ENCODE data around the gene UTP3.

UTP3 gene

DNA sequence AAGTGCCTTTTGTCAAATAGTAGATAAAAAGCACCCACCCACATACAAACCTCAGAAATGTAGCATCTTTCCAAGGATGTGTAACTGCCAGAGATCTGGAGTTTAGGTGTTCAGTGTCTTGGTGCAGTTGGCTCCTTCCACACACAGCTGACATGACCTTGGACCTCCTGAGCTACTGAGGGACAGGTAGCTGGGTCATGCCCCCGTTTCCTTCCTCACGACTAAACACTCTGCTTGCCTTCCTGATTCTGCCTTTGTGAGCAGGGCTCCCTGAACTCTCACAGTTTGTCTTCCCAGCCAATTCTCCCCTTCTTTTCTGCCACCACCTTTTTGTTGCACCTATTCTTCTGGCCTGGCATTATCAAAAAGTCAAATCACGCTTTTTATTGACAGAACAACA lies 23.3 kb downstream of the UTP3 start:
- TF ChIP-seq, protein P1, sequence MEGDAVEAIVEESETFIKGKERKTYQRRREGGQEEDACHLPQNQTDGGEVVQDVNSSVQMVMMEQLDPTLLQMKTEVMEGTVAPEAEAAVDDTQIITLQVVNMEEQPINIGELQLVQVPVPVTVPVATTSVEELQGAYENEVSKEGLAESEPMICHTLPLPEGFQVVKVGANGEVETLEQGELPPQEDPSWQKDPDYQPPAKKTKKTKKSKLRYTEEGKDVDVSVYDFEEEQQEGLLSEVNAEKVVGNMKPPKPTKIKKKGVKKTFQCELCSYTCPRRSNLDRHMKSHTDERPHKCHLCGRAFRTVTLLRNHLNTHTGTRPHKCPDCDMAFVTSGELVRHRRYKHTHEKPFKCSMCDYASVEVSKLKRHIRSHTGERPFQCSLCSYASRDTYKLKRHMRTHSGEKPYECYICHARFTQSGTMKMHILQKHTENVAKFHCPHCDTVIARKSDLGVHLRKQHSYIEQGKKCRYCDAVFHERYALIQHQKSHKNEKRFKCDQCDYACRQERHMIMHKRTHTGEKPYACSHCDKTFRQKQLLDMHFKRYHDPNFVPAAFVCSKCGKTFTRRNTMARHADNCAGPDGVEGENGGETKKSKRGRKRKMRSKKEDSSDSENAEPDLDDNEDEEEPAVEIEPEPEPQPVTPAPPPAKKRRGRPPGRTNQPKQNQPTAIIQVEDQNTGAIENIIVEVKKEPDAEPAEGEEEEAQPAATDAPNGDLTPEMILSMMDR (conservative IDR thresholded peaks at IDR 0.05; ENCODE audit: low read depth, low read length) = no peak
- no peak overlapping the region for H3K4me3 ChIP-seq (ENCODE audit: low read length)
- DNase-seq (ENCODE audit: low read depth) = no peak

DNA sequence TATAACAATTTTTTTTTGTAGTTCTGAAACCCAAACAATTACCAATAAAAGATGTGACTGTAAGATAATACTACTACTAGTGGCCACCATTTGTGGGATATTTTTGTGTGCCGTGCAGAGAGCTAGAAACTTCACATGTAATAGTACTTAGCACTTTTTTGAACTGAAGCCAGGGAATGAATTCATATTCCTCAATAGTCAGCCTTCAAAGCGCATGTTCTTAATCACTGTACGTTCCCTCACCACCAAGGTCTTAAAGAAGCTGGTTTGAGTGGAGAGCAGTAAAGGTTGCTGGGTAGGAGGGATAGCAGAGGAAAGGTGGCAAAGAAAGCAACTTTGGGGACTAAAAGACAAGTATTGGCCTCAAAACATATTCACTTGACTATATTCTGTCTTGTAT lies 23.8 kb downstream of the UTP3 start:
- TF ChIP-seq, protein P1 (conservative IDR thresholded peaks at IDR 0.05; ENCODE audit: low read depth, low read length) = no peak
- DNase-seq (ENCODE audit: low read depth) = peak; percentile 51
- H3K4me3 ChIP-seq (ENCODE audit: low read length) = no peak overlapping the region

DNA sequence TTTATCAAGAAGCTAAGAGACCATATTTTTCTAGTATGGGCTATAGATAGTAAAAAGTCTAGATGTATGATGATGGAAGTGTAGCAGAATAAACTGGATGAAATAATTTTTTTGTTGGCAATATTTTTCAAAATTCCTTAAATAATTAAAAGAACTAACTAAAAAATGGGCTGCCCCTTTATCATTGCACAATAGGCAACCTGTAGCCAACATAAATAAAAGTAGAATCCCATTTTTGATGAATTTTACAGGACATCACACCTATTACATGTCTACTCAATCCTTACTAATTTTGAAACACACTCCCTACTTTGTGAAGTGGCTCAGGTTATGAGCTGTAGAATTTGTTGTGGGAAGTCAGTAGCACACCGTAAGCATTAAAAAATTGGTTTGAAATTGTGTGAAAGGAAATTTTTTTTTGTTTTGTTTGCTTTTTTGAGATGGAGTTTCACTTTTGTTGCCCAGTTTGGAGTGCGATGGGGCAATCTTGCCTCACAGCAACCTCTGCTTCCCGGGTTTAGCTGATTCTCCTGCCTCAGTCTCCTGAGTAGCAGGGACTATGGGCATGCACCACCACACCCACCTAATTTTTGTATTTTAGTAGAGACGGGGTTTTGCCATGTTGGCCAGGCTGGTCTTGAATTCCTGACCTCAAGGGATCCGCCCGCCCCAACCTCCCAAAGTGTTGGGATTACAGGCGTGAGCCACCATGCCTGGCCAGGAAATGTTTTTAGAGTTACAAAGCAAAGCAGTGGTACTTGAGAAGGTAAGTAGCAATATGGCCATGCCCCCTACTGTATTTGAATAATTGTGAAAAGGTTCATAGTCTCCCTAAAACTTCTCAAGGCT lies 24.5 kb downstream of the UTP3 start:
- TF ChIP-seq, protein P1 (conservative IDR thresholded peaks at IDR 0.05; ENCODE audit: low read depth, low read length) = no peak
- no peak overlapping the region for H3K4me3 ChIP-seq (ENCODE audit: low read length)
- no peak for DNase-seq (ENCODE audit: low read depth)

DNA sequence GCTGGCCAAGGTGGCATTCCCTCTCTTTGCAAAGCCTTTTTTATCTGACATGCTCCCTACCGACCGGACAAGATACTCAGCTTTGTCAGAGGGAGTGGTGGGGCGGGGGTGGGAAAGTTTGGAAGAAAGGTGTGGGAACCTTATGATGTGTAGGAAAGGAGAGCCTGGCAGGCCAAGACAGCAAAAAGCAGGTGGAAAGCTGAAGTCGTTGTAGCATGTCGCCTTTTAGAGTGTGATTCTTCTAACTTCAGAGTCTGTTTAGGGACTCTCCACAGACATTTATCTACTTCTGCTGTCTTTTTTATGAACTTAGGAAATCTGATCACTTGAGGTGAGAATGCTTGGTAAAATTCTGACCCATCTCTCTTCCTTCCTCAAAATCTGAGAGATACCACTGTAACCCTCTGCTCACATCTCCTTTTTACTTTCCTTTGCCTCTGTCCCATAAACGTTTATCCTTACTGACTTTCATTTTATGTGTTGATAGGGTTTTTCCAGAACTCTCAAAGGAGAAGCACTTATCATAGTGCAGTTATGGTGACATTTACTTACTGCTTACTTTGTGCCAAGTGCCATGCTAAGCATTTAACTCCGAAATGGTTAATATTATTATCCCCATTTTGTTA lies 25.2 kb downstream of the UTP3 start:
- no peak overlapping the region for H3K4me3 ChIP-seq (ENCODE audit: low read length)
- no peak for DNase-seq (ENCODE audit: low read depth)
- TF ChIP-seq, protein P1 (conservative IDR thresholded peaks at IDR 0.05; ENCODE audit: low read depth, low read length) = no peak

DNA sequence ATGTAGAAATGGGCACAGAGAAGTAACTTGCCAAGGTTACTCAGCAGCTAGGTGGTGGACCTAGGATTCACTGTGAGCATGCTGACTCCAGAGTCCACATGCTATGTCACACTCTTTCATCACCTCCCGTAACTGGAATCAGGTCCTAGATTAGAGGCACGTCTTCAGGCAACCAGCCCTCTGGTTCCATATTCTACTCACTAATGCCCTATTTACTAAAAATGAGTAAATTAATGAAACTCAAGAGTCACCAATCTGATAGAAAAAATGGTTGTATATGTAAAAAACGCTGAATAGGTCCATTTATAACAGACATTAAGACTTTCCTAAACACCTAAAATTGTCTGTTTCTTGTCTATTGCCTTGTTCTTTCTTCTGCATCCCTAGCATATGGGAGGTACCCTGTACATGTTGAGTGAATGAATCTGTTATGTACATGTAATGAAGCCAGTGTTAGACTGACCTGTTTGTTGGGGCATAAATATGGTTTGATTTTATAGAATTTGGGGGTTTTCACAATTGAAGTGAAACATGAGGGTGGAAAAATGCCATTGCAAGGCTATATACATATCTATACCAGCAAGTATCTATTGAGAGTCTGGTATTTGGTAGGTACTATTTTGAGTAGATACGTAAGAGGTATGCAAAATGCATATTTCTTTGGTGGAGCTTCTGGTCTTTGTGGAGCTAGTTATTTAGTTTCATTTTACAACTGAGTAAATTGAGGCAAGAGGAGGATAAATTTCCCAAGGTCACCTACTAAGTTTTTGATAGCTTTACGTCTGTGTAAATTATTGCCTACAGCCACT lies 26.0 kb downstream of the UTP3 start:
- DNase-seq (ENCODE audit: low read depth) = no peak
- H3K4me3 ChIP-seq (ENCODE audit: low read length) = no peak overlapping the region
- TF ChIP-seq, protein P1 (conservative IDR thresholded peaks at IDR 0.05; ENCODE audit: low read depth, low read length) = no peak

DNA sequence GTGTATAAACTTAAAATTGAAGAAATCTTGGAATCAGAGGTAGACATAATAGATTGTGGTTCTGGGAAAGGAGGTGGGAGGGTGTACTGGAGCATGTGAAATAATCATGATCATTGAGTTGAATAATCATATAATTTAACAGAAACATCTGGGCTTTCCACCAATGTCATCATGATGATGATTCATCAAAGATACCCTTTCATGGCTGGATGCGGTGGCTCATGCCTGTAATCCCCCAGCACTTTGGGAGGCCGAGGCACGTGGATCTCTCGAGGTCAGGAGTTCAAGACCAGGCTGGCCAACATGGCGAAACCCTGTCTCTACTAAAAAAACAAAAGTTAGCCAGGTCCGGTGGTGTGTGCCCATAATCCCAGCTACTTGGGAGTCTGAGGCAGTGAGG lies 26.8 kb downstream of the UTP3 start:
- no peak overlapping the region for H3K4me3 ChIP-seq (ENCODE audit: low read length)
- TF ChIP-seq, protein P1 (conservative IDR thresholded peaks at IDR 0.05; ENCODE audit: low read depth, low read length) = no peak
- DNase-seq (ENCODE audit: low read depth) = no peak

Data from retinal pigment epithelial cell (primary cell).